Gastrocnemius medialis (tissue), 4 donors: ENCODE measurements around the gene FYB1. TPM values are rescaled to one million over a fixed set of nuclear protein-coding genes. Genes with fewer than 3 reads are reported as not detected.

Experiments
- ATAC-seq, 2 donors: fragments of 150-250 bp; one replicate each; pipeline ENCODE4 v1.9.1; 2016
- DNase-seq, 2 donors: peaks; one replicate each; pipeline ENCODE4 v3.0.0-alpha.2; 2019
- H3K27ac ChIP-seq, 4 donors: fragments of 200-600 bp; sonication (generic); 1 replicate in 1 of 4; 2 replicates in 3 of 4; pipeline ENCODE4 v1.5.1; 2016 to 2018; ENCODE audit warnings: mild to moderate bottlenecking in 2 of 4, moderate library complexity in 1 of 4
- H3K27me3 ChIP-seq, 3 donors: fragments of 200-600 bp; sonication (generic) in 2 of 3; 1 replicate in 1 of 3; 2 replicates in 2 of 3; pipeline versions ENCODE4 v1.5.1 to v1.6.0; 2016 to 2019; ENCODE audit warnings: mild to moderate bottlenecking in 1 of 3, moderate library complexity in 1 of 3
- H3K36me3 ChIP-seq, 2 donors: fragments of 200-600 bp; sonication (generic) in 1 of 2; one replicate each; pipeline ENCODE4 v1.5.1; 2017 to 2018
- H3K4me1 ChIP-seq, 2 donors: fragments of 200-600 bp; sonication (generic) in 1 of 2; one replicate each; pipeline ENCODE4 v1.5.1; 2016 to 2017; ENCODE audit warnings: mild to moderate bottlenecking in 2 of 2
- H3K4me3 ChIP-seq, 4 donors: fragments of 200-600 bp; sonication (generic) in 3 of 4; 1 replicate in 1 of 4; 2 replicates in 3 of 4; pipeline ENCODE4 v1.5.1; 2016 to 2019; ENCODE audit warnings: mild to moderate bottlenecking in 2 of 4
- H3K9me3 ChIP-seq, 3 donors: fragments of 200-600 bp; sonication (generic) in 2 of 3; 1 replicate in 1 of 3; 2 replicates in 2 of 3; pipeline ENCODE4 v1.5.1; 2016 to 2019
- POLR2A ChIP-seq, 2 donors: fragments of 450-650 bp; IDR thresholded peaks; one replicate each; pipeline ENCODE4 v1.6.1; 2017; ENCODE audit warnings: antibody characterized with exemption in 2 of 2, mild to moderate bottlenecking in 2 of 2, moderate library complexity in 2 of 2
- in situ Hi-C, 4 donors: fragments of 200-750 bp; cut with MboI; loops; one replicate each; pipeline versions ENCODE4 v1.15.0 to v1.8.0; 2017; ENCODE audit warnings: low sequenced_read_pairs in 4 of 4
- intact Hi-C: fragments of 100-400 bp; cut with DNase I; formaldehyde crosslinking; loops from one replicate; pipeline ENCODE4 v1.15.1; 2023; ENCODE audit warnings: low total_unique reads
- total RNA-seq, 4 donors: library from RNA; depleted of rRNA; stranded (reverse); fragments of >200 nt; gene quantifications; one replicate each; pipeline versions ENCODE4 v1.1.0 to v1.2.3, GENCODE V29; 2016
- TF ChIP-seq, protein P1 (sequence below), 5 experiments: fragments of 450-650 bp in 3 of 5; fragments of 200-600 bp in 2 of 5; sonication (generic) in 2 of 5; IDR thresholded peaks in 4 of 5; conservative IDR thresholded peaks in 1 of 5; 1 replicate in 4 of 5; 2 replicates in 1 of 5; pipeline ENCODE4 v1.5.1; 2016 to 2019; ENCODE audit warnings: antibody characterized with exemption in 5 of 5, mild to moderate bottlenecking in 3 of 5, moderate library complexity in 3 of 5

Gene FYB1
- total RNA-seq, 4 donors from 2014 or later = 1.1 to 5.6 (median 2.6) TPM

DNA sequence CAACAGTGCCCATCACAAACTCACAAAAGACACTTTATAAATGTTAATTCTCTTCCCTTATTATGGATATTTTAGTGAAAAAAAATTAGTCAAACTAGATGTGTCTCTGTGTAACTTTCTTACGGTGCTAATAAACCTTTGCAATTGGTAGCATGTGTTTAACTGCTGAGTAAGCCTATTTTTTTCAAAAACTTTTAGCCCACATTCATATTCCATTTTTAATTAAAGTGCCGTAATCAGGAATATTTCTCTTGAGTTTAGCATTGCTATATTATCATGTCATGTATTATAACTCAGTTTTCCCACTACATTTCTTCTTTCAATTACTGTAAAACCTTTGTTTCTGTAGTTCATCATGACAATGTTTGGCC is 51.4 kb downstream of the FYB1 start:
- intact Hi-C loops = no loop called here
- in situ Hi-C loops = no loop called here
- no peaks in the 10 kb centered on the region for H3K4me1 ChIP-seq
- H3K27me3 ChIP-seq = no peaks in the 10 kb centered on the region
- no peak overlapping the region for H3K4me3 ChIP-seq
- no peak for ATAC-seq
- H3K36me3 ChIP-seq = no peaks in the 10 kb centered on the region
- H3K27ac ChIP-seq = no peak overlapping the region
- TF ChIP-seq POLR2A (IDR thresholded peaks at IDR 0.05) = no peak
- TF ChIP-seq, protein P1, sequence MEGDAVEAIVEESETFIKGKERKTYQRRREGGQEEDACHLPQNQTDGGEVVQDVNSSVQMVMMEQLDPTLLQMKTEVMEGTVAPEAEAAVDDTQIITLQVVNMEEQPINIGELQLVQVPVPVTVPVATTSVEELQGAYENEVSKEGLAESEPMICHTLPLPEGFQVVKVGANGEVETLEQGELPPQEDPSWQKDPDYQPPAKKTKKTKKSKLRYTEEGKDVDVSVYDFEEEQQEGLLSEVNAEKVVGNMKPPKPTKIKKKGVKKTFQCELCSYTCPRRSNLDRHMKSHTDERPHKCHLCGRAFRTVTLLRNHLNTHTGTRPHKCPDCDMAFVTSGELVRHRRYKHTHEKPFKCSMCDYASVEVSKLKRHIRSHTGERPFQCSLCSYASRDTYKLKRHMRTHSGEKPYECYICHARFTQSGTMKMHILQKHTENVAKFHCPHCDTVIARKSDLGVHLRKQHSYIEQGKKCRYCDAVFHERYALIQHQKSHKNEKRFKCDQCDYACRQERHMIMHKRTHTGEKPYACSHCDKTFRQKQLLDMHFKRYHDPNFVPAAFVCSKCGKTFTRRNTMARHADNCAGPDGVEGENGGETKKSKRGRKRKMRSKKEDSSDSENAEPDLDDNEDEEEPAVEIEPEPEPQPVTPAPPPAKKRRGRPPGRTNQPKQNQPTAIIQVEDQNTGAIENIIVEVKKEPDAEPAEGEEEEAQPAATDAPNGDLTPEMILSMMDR (IDR thresholded peaks at IDR 0.05 in 4 of 5, conservative IDR thresholded peaks at IDR 0.05 in 1 of 5) = no peak
- H3K9me3 ChIP-seq = no peaks in the 10 kb centered on the region
- DNase-seq = no peak

DNA sequence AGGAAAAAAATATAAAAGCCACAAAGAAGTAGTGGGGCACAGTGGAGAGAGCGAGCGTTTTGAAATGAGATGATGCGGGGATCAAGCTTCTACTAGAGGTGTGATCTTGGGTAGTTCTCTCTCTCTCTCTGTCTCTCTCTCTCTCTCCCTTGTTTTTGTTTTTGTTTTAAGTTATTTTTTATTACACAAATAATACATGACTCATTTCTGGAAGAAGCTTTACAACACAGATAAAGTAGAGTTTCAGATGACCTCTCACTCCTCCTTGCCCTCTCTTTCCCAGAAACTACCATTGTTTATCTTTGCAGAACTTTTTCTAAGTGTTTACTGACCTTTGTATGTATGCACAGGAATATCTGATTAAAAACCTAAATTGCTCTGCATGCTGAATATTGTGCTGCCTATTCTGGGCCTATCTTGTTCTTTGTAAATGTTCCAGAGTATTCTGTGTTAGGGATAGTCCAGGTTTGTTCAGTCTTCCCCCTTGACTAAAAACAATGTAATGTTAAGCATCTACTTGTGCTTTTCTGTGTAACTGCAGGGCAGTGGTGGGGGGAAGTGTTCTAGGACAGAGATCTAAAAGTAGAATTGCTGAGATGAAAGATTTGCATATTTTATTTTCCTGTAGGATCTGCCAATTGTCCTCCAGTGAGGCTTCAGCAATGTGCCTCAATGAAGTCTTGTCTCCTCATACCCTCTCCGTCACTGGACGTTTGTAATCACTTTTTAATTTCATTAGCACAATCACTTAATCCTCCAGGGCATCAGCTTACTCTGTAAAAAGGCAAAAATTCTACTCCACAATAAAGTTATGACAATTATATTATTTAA is 52.0 kb downstream of the FYB1 start:
- H3K27me3 ChIP-seq = no peaks in the 10 kb centered on the region
- DNase-seq (no peak), ATAC-seq (no peak)
- intact Hi-C loops = no loop called here
- H3K27ac ChIP-seq = no peak overlapping the region
- no peaks in the 10 kb centered on the region for H3K4me1 ChIP-seq
- no peaks in the 10 kb centered on the region for H3K36me3 ChIP-seq
- TF ChIP-seq, protein P1 (IDR thresholded peaks at IDR 0.05 in 4 of 5, conservative IDR thresholded peaks at IDR 0.05 in 1 of 5) = no peak
- TF ChIP-seq POLR2A (IDR thresholded peaks at IDR 0.05) = no peak
- H3K9me3 ChIP-seq = no peaks in the 10 kb centered on the region
- H3K4me3 ChIP-seq = no peak overlapping the region
- in situ Hi-C loops = no loop called here

DNA sequence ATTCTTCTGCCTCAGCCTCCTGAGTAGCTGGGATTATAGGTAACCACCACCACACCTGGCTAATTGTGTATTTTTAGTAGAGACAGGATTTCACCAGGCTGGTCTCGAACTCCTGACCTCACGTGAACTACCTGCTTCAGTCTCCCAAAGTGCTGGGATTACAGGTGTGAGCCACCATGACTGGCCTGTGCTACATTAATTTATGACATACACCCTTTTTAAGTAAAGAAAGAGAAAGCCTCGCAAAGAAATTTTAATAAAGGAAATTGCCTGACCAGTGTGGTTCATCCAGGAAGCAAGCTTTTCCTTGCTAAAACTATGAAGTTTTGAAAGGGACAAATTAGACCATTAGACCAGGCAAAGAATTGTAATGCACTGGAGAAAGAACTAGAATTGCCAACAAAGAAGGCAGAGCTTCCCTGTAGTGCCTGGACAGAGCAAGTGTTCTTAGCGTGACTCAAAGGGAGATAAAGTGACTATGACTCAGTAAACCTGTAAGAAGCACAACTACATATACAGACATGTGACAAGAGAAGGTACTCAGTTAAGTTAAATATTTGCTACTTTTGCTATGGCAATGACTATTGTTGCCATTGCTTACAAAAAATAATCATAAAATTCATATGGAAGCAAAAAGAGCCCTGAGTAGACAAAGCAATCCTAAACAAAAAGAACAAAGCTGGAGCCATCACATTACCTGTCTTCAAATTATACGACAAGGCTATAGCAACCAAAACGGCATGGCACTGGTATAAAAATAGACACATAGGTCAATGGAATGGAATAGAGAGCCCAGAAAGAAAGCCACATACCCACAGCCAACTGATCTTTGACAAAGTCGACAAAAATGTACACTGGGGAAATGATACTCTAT is 54.6 kb downstream of the FYB1 start:
- peaks cover 9 to 13% of the 10 kb centered on the region in 2 donors for H3K4me1 ChIP-seq
- no peak for ATAC-seq
- H3K36me3 ChIP-seq = no peaks in the 10 kb centered on the region
- no peak for DNase-seq
- no peak for TF ChIP-seq POLR2A (IDR thresholded peaks at IDR 0.05)
- TF ChIP-seq, protein P1 (IDR thresholded peaks at IDR 0.05 in 4 of 5, conservative IDR thresholded peaks at IDR 0.05 in 1 of 5) = no peak
- no peak overlapping the region for H3K27ac ChIP-seq
- no peaks in the 10 kb centered on the region for H3K27me3 ChIP-seq
- in situ Hi-C loops (no loop called here), intact Hi-C loops (no loop called here)
- H3K4me3 ChIP-seq = no peak overlapping the region
- H3K9me3 ChIP-seq = no peaks in the 10 kb centered on the region

DNA sequence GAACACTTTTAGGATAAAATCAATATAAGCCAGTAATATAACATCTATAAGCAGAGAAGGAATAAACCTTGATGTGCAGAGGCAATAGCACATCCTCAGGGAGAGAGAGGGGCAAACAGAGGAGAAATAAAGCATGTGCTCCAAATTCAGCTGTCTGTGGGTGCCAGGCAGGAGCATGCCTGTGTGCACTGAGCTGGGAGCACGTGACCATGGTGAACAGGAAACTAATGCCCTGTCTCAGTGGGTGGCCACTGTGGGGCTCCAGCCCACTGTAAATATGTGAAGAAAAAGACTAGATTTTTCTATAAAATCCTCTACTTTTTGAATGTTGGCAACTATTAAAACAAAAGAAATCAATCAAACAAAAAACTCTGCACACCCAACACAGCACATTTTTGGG is 55.3 kb downstream of the FYB1 start:
- no peaks in the 10 kb centered on the region for H3K36me3 ChIP-seq
- in situ Hi-C loops (no loop called here), intact Hi-C loops (no loop called here)
- H3K4me3 ChIP-seq = no peak overlapping the region
- no peak overlapping the region for H3K27ac ChIP-seq
- H3K27me3 ChIP-seq = no peaks in the 10 kb centered on the region
- DNase-seq (no peak), ATAC-seq (no peak)
- TF ChIP-seq POLR2A (IDR thresholded peaks at IDR 0.05) = no peak
- TF ChIP-seq, protein P1 (IDR thresholded peaks at IDR 0.05 in 4 of 5, conservative IDR thresholded peaks at IDR 0.05 in 1 of 5) = no peak
- H3K9me3 ChIP-seq = no peaks in the 10 kb centered on the region
- peaks cover 9 to 13% of the 10 kb centered on the region in 2 donors for H3K4me1 ChIP-seq
